Skeletal muscle satellite cell (primary cell): ENCODE results near the gene DNAJC21.

ENCODE experiments used
- H3K27me3 ChIP-seq: 2 replicates; pipeline ENCODE4 v1.7.0; 2013; ENCODE audit warnings: low read length; ENCODE audit not compliant: control insufficient read depth, insufficient read depth
- H3K36me3 ChIP-seq: 2 replicates; pipeline ENCODE4 v1.7.0; 2013; ENCODE audit warnings: mild to moderate bottlenecking, control low read depth, low read length; ENCODE audit not compliant: insufficient read depth
- H3K4me1 ChIP-seq: 2 replicates; pipeline ENCODE4 v1.7.0; 2013; ENCODE audit warnings: low read length; ENCODE audit not compliant: control insufficient read depth, insufficient read depth
- H3K4me2 ChIP-seq: 2 replicates; pipeline ENCODE4 v1.7.0; 2013; ENCODE audit warnings: mild to moderate bottlenecking, low read length
- H3K4me3 ChIP-seq: 2 replicates; pipeline ENCODE4 v1.7.0; 2013; ENCODE audit warnings: low read length
- H3K9ac ChIP-seq: 2 replicates; pipeline ENCODE4 v1.7.0; 2013; ENCODE audit warnings: mild to moderate bottlenecking, low read depth, low read length, moderate library complexity
- H3K9me3 ChIP-seq: replicated peaks from 2 replicates; pipeline ENCODE4 v1.7.0; 2013; ENCODE audit warnings: mild to moderate bottlenecking, control low read depth, low read length

DNAJC21 gene

GRCh38 chr5:34923694-34924461 is 5.5 kb upstream of the DNAJC21 start:
- Histone ChIP-seq H3K4me1 (peaks cover 16% of the 10 kb centered on the region), H3K27me3 (no peaks in the 10 kb centered on the region), H3K4me3 (no peak overlapping the region), H3K36me3 (peaks cover 76% of the 10 kb centered on the region), H3K9me3 (no peaks in the 10 kb centered on the region), H3K9ac (peak overlapping the region; percentile 27), H3K4me2 (peak overlapping the region; percentile 64)

GRCh38 chr5:34924462-34924765 is 4.9 kb upstream of the DNAJC21 start:
- Histone ChIP-seq H3K27me3 (no peaks in the 10 kb centered on the region), H3K4me1 (peaks cover 16% of the 10 kb centered on the region), H3K9me3 (no peaks in the 10 kb centered on the region), H3K4me2 (no peak overlapping the region), H3K4me3 (no peak overlapping the region), H3K36me3 (peaks cover 76% of the 10 kb centered on the region), H3K9ac (peak overlapping the region; percentile 27)

- Histone ChIP-seq H3K9me3 (no peaks in the 10 kb centered on the region), H3K9ac (no peak overlapping the region), H3K4me2 (no peak overlapping the region), H3K4me3 (no peak overlapping the region), H3K27me3 (no peaks in the 10 kb centered on the region), H3K36me3 (peaks cover 57% of the 10 kb centered on the region), H3K4me1 (peaks cover 21% of the 10 kb centered on the region)
Measured at GRCh38 chr5:34926318-34926888, 3.0 kb upstream of the DNAJC21 start.

- Histone ChIP-seq H3K27me3 (no peaks in the 10 kb centered on the region), H3K9ac (no peak overlapping the region), H3K4me3 (no peak overlapping the region), H3K4me1 (peaks cover 26% of the 10 kb centered on the region), H3K36me3 (peaks cover 45% of the 10 kb centered on the region), H3K4me2 (no peak overlapping the region), H3K9me3 (no peaks in the 10 kb centered on the region)
Measured at GRCh38 chr5:34927785-34928184, 1.6 kb upstream of the DNAJC21 start.

- Histone ChIP-seq H3K9me3 (no peaks in the 10 kb centered on the region), H3K4me3 (no peak overlapping the region), H3K36me3 (peaks cover 40% of the 10 kb centered on the region), H3K27me3 (no peaks in the 10 kb centered on the region), H3K4me2 (no peak overlapping the region), H3K4me1 (peaks cover 24% of the 10 kb centered on the region), H3K9ac (no peak overlapping the region)
Measured at GRCh38 chr5:34928267-34928666, 1.1 kb upstream of the DNAJC21 start.

- Histone ChIP-seq H3K4me1 (peaks cover 10% of the 10 kb centered on the region), H3K27me3 (no peaks in the 10 kb centered on the region), H3K9me3 (no peaks in the 10 kb centered on the region), H3K4me3 (peak overlapping the region; percentile 89), H3K4me2 (peak overlapping the region; percentile 87), H3K36me3 (peaks cover 27% of the 10 kb centered on the region), H3K9ac (peak overlapping the region; percentile 86)
Measured at GRCh38 chr5:34929720-34930461, 532 bp downstream of the DNAJC21 start.

GRCh38 chr5:34930462-34930844 is 1.1 kb downstream of the DNAJC21 start:
- H3K36me3 ChIP-seq, result peaks cover 22% of the 10 kb centered on the region

GRCh38 chr5:34930870-34931269 is 1.5 kb downstream of the DNAJC21 start:
- Histone ChIP-seq H3K4me1 (peaks cover 10% of the 10 kb centered on the region), H3K9me3 (no peaks in the 10 kb centered on the region), H3K9ac (peak overlapping the region; percentile 86), H3K36me3 (peaks cover 21% of the 10 kb centered on the region), H3K27me3 (no peaks in the 10 kb centered on the region), H3K4me2 (peak overlapping the region; percentile 87), H3K4me3 (peak overlapping the region; percentile 89)

More at GRCh38 chr5:34930462-34930844, 1.1 kb downstream of the DNAJC21 start:
- H3K4me1 ChIP-seq, result peaks cover 10% of the 10 kb centered on the region
- peak overlapping the region; percentile 87 for H3K4me2 ChIP-seq
- no peaks in the 10 kb centered on the region for H3K9me3 ChIP-seq
- peak overlapping the region; percentile 86 for H3K9ac ChIP-seq
- H3K27me3 ChIP-seq, result no peaks in the 10 kb centered on the region
- peak overlapping the region; percentile 89 for H3K4me3 ChIP-seq

GRCh38 chr5:34932947-34933346 is 3.6 kb downstream of the DNAJC21 start:
- Histone ChIP-seq H3K4me1 (peaks cover 10% of the 10 kb centered on the region), H3K27me3 (no peaks in the 10 kb centered on the region), H3K9me3 (no peaks in the 10 kb centered on the region), H3K9ac (no peak overlapping the region), H3K4me3 (no peak overlapping the region), H3K4me2 (no peak overlapping the region), H3K36me3 (peaks cover 21% of the 10 kb centered on the region)

GRCh38 chr5:34941936-34942335 is 12.6 kb downstream of the DNAJC21 start:
- peaks cover 65% of the 10 kb centered on the region for H3K36me3 ChIP-seq

GRCh38 chr5:34944044-34944443 is 14.7 kb downstream of the DNAJC21 start:
- Histone ChIP-seq H3K9me3 (no peaks in the 10 kb centered on the region), H3K4me3 (no peak overlapping the region), H3K27me3 (no peaks in the 10 kb centered on the region), H3K4me1 (no peaks in the 10 kb centered on the region), H3K9ac (no peak overlapping the region), H3K36me3 (peaks cover 50% of the 10 kb centered on the region), H3K4me2 (no peak overlapping the region)

More at GRCh38 chr5:34941936-34942335, 12.6 kb downstream of the DNAJC21 start:
- H3K27me3 ChIP-seq, result no peaks in the 10 kb centered on the region
- H3K4me1 ChIP-seq, result no peaks in the 10 kb centered on the region
- H3K4me2 ChIP-seq, result no peak overlapping the region
- H3K9ac ChIP-seq, result no peak overlapping the region
- no peaks in the 10 kb centered on the region for H3K9me3 ChIP-seq
- no peak overlapping the region for H3K4me3 ChIP-seq
